HepG2 (cell line): ENCODE measurements around the gene CD84.

Experiments
- EP300 ChIP-seq, 3 experiments: sonication (generic) in 1 of 3; formaldehyde crosslinking in 1 of 3; IDR thresholded peaks; 2 replicates each; pipeline versions ENCODE4 v1.5.1 to v1.6.1; 2011 to 2020; ENCODE audit warnings: low read depth in 2 of 3, low read length in 2 of 3, borderline replicate concordance in 1 of 3, improper control_type of control experiment in 1 of 3, mild to moderate bottlenecking in 1 of 3, missing genetic modification reagents in 1 of 3, moderate library complexity in 1 of 3
- TF ChIP-seq, protein P1 (sequence below): sonication (generic); formaldehyde crosslinking; IDR thresholded peaks from 2 replicates; pipeline ENCODE4 v1.5.0; 2020; ENCODE audit warnings: mild to moderate bottlenecking, missing genetic modification reagents, moderate library complexity
- TF ChIP-seq, protein P2 (sequence below): sonication (generic); formaldehyde crosslinking; IDR thresholded peaks from 2 replicates; pipeline ENCODE4 v1.8.0; 2022; ENCODE audit warnings: mild to moderate bottlenecking, missing genetic modification reagents

DNA sequence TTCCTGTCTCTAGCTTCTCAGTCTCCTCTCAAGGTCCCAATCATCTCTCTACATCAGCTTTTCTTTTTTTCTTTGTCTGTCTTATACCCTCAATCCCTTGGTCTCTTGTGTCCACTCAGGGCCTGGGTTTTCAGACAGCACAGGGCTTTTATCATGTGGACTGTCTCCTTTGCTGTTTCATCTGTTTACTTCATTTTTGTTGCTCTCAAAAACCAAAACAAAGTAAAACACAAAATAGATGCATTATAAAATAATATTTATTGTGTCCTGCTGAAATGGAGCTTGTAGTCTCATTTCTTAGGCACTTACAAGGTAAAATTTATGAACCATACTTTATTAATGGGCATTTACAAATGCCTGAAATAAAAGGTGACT lies 38.5 kb downstream of the CD84 start:
- TF ChIP-seq, protein P1, sequence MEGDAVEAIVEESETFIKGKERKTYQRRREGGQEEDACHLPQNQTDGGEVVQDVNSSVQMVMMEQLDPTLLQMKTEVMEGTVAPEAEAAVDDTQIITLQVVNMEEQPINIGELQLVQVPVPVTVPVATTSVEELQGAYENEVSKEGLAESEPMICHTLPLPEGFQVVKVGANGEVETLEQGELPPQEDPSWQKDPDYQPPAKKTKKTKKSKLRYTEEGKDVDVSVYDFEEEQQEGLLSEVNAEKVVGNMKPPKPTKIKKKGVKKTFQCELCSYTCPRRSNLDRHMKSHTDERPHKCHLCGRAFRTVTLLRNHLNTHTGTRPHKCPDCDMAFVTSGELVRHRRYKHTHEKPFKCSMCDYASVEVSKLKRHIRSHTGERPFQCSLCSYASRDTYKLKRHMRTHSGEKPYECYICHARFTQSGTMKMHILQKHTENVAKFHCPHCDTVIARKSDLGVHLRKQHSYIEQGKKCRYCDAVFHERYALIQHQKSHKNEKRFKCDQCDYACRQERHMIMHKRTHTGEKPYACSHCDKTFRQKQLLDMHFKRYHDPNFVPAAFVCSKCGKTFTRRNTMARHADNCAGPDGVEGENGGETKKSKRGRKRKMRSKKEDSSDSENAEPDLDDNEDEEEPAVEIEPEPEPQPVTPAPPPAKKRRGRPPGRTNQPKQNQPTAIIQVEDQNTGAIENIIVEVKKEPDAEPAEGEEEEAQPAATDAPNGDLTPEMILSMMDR = no peak
- TF ChIP-seq, protein P2, sequence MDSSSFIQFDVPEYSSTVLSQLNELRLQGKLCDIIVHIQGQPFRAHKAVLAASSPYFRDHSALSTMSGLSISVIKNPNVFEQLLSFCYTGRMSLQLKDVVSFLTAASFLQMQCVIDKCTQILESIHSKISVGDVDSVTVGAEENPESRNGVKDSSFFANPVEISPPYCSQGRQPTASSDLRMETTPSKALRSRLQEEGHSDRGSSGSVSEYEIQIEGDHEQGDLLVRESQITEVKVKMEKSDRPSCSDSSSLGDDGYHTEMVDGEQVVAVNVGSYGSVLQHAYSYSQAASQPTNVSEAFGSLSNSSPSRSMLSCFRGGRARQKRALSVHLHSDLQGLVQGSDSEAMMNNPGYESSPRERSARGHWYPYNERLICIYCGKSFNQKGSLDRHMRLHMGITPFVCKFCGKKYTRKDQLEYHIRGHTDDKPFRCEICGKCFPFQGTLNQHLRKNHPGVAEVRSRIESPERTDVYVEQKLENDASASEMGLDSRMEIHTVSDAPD = no peak
- TF ChIP-seq EP300 (IDR thresholded peaks at IDR 0.05; ENCODE audit: low read depth in 2 of 2, low read length in 2 of 2) = no peak
- no peak for TF ChIP-seq EP300 (CRISPR knock-in tag; IDR thresholded peaks at IDR 0.05; ENCODE audit: borderline replicate concordance)
